Measurements from ENCODE around the gene KIF15. TPM values are rescaled to one million over a fixed set of nuclear protein-coding genes. Genes with fewer than 3 reads are reported as not detected.

Gene KIF15
- total RNA-seq, 2 experiments from 2014 or later: 38.1 to 41.9 TPM

DNA sequence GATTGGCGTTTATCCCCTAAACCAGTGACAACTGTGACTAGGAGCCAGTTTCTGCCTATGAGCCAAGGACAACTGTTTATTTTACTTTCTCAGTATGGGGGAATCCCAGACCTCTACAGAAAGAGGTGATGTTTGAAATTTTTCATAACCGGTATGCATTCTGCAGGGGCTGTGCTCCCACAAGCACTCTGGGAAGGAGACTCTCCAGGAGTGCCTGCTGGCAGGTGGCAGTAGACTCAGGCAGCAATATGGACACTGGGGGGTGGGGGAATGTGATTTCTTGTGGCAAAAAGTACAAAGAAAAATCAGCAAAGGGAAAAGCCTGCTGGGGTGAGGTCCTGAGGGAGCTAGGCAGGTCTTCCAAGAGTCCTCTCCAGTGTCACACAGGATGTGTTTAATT lies 118.7 kb downstream of the KIF15 start:
- Mint-ChIP-seq H3K4me1 (ENCODE audit: low read depth) (no peaks in the 10 kb centered on the region), H3K27me3 (peaks cover 6% of the 10 kb centered on the region), H3K36me3 (ENCODE audit: low read depth) (no peaks in the 10 kb centered on the region), H3K27ac (no peak overlapping the region), H3K4me3 (no peak overlapping the region), H3K9me3 (no peaks in the 10 kb centered on the region)
- CTCF ChIA-PET: no interaction called here
- ATAC-seq: no peak
- POLR2A ChIA-PET: interaction anchor here (1.3 kb wide), 1 partner anchor 44 kb away, joined by 3 read pairs; no protein-coding TSS in a partner anchor
- intact Hi-C loops (cut with micrococcal nuclease): no loop called here
- TF ChIP-seq, protein P1, sequence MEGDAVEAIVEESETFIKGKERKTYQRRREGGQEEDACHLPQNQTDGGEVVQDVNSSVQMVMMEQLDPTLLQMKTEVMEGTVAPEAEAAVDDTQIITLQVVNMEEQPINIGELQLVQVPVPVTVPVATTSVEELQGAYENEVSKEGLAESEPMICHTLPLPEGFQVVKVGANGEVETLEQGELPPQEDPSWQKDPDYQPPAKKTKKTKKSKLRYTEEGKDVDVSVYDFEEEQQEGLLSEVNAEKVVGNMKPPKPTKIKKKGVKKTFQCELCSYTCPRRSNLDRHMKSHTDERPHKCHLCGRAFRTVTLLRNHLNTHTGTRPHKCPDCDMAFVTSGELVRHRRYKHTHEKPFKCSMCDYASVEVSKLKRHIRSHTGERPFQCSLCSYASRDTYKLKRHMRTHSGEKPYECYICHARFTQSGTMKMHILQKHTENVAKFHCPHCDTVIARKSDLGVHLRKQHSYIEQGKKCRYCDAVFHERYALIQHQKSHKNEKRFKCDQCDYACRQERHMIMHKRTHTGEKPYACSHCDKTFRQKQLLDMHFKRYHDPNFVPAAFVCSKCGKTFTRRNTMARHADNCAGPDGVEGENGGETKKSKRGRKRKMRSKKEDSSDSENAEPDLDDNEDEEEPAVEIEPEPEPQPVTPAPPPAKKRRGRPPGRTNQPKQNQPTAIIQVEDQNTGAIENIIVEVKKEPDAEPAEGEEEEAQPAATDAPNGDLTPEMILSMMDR (IDR thresholded peaks at IDR 0.05): no peak
- no peak for DNase-seq

DNA sequence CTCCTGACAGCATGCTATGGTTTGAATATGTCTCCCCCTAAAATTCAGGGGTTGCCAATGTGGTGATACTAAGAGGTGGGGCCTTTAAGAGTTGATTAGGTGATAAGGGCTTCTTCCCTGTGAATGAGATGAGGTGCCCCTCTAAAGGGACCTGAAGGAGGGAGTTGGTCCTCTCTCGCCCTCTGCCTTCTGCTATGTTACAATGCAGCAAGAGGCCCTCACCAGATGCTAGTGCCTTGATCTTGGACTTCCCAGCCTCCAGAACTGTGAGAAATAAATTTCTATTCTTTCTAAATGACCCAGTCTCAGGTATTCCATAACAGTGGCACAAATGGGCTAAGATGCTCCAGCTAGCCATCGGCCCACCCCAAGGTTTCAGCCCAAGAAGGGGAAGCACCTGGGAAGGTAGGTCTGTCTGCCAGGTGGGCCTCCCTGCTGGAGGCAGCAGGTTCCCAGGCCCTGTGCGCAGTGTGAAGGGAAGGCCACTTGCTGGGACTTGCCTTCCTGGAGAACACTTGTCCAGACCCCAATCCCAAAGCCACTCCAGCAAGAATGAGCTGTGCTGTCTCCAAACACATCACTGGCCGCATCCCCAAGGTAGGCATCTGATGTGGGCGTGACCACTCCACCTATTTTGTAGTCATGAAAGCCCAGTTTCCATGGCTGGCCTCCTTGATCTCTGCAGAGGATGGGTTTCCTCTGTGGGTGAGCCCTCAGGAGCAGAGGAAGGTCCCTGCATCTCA lies 121.8 kb downstream of the KIF15 start:
- no peak for ATAC-seq
- H3K27ac Mint-ChIP-seq: no peak overlapping the region
- H3K27me3 Mint-ChIP-seq: peaks cover 10% of the 10 kb centered on the region
- no peaks in the 10 kb centered on the region for H3K36me3 Mint-ChIP-seq (ENCODE audit: low read depth)
- ChIA-PET POLR2A (no interaction called here), CTCF (no interaction called here)
- DNase-seq: no peak
- TF ChIP-seq, protein P1 (IDR thresholded peaks at IDR 0.05): no peak
- no peaks in the 10 kb centered on the region for H3K4me1 Mint-ChIP-seq (ENCODE audit: low read depth)
- no peaks in the 10 kb centered on the region for H3K9me3 Mint-ChIP-seq
- intact Hi-C loops (cut with micrococcal nuclease): no loop called here
- no peak overlapping the region for H3K4me3 Mint-ChIP-seq

DNA sequence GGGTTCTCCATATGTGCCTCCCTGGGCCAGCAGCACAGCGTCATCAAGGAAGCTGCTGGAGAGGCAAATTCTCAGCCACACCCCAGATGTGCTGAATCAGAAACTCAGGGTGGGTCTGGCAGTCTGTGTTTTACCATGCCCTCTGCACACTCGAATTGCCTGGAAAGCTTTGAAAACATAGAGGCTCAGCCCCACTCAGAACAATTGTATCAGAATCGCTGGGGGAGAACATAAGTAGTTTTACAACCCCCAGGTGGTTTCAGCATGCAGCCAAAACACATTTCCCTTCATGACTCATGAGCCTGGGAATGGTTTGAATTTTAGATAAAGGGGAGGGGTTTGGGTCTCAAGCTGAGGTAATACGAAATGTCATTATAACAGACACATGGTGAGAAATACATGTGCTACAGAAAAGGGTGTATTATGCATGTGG lies 122.4 kb downstream of the KIF15 start:
- no peak overlapping the region for H3K4me3 Mint-ChIP-seq
- H3K27me3 Mint-ChIP-seq: peaks cover 10% of the 10 kb centered on the region
- POLR2A ChIA-PET: no interaction called here
- DNase-seq (no peak), ATAC-seq (no peak)
- TF ChIP-seq, protein P1 (IDR thresholded peaks at IDR 0.05): no peak
- CTCF ChIA-PET: no interaction called here
- H3K4me1 Mint-ChIP-seq (ENCODE audit: low read depth): no peaks in the 10 kb centered on the region
- intact Hi-C loops (cut with micrococcal nuclease): no loop called here
- no peaks in the 10 kb centered on the region for H3K36me3 Mint-ChIP-seq (ENCODE audit: low read depth)
- H3K27ac Mint-ChIP-seq: no peak overlapping the region
- no peaks in the 10 kb centered on the region for H3K9me3 Mint-ChIP-seq

DNA sequence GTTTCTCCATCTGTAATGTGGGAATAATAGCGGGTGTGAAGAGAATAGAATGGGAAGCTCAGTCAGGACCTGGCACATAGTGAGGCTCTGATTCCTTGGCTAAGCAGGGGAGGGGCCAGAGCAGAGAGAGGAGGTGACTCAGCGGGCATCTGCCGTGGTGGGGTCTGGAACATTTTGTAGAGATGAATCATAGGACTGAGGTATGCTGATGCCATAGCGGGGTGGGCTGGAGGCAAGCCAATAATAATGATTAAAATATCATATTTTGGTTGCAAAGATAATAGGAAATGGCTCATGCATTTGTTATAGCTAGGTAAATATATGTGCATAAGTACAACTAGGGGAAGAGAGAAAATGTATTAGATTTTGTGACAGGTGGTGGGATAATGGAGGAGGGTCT lies 124.0 kb downstream of the KIF15 start:
- ChIA-PET CTCF (no interaction called here), POLR2A (no interaction called here)
- Mint-ChIP-seq H3K36me3 (ENCODE audit: low read depth) (no peaks in the 10 kb centered on the region), H3K9me3 (no peaks in the 10 kb centered on the region), H3K27me3 (peaks cover 10% of the 10 kb centered on the region), H3K4me3 (no peak overlapping the region), H3K27ac (no peak overlapping the region), H3K4me1 (ENCODE audit: low read depth) (no peaks in the 10 kb centered on the region)
- intact Hi-C loops (cut with micrococcal nuclease): no loop called here
- ATAC-seq (peak; percentile 55), DNase-seq (no peak)
- TF ChIP-seq, protein P1 (IDR thresholded peaks at IDR 0.05): no peak

DNA sequence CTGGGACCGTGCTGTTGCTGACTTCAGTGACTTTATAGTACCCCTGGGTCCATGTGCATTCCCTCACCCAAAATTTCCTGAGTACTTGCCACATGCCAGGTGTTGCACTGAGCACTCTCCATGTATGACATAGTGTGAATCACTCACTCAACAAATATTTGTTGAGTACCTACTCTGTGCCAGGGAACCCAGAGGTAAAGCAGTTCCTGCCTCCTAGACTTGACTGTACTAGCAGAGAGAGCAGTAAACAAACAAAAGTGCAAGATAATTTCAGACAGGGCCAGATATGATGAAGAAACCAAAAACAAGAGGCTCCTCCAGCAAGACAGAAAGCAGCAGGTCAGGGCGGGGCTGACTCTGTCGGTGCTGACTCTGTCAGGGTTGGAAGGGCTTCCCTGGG lies 125.0 kb downstream of the KIF15 start:
- H3K36me3 Mint-ChIP-seq (ENCODE audit: low read depth): no peaks in the 10 kb centered on the region
- no peak overlapping the region for H3K4me3 Mint-ChIP-seq
- POLR2A ChIA-PET: no interaction called here
- no peaks in the 10 kb centered on the region for H3K4me1 Mint-ChIP-seq (ENCODE audit: low read depth)
- no peak overlapping the region for H3K27ac Mint-ChIP-seq
- CTCF ChIA-PET: no interaction called here
- H3K9me3 Mint-ChIP-seq: no peaks in the 10 kb centered on the region
- TF ChIP-seq, protein P1 (IDR thresholded peaks at IDR 0.05): no peak
- ATAC-seq: no peak
- no peak for DNase-seq
- intact Hi-C loops (cut with micrococcal nuclease): no loop called here
- peaks cover 10% of the 10 kb centered on the region for H3K27me3 Mint-ChIP-seq

All from activated CD8-positive, alpha-beta T cell treated with anti-CD3 and anti-CD28 coated beads for 36 hours (primary cell).